Erythroblast (primary cell): ENCODE data around the gene XYLT1.

ENCODE experiments used
- GATA1 ChIP-seq: IDR thresholded peaks from 2 replicates; pipeline ENCODE4 v1.6.1; 2011; ENCODE audit warnings: low read depth, mild to moderate bottlenecking, control low read depth, low read length, moderate library complexity
- POLR2A ChIP-seq: IDR thresholded peaks from 2 replicates; pipeline ENCODE4 v1.6.1; 2011; ENCODE audit warnings: mild to moderate bottlenecking, low read length

GRCh38 chr16:17225541-17225940 is 245.2 kb downstream of the XYLT1 start:
- no peak for TF ChIP-seq POLR2A
- TF ChIP-seq GATA1 = no peak
